HepG2 (cell line): Measurements from ENCODE around the gene RPH3AL. TPM values are rescaled to one million over a fixed set of nuclear protein-coding genes. Genes with fewer than 3 reads are reported as not detected.

ENCODE experiments used
- ATAC-seq: fragments of 200-7000 bp; cut with Tn5 transposase; 3 replicates; pipeline ENCODE4 v1.9.1; 2020; ENCODE audit warnings: mild to moderate bottlenecking, moderate library complexity
- BruUV-seq: library from RNA; stranded (reverse); fragments of 400-500 nt; replicated peaks from 2 replicates; lab custom pipeline; 2021; lab: Mats Ljungman, UMichigan
- CTCF ChIA-PET: fragments of 300-600 bp; formaldehyde crosslinking; extraction: SDS; loops from one replicate; lab custom pipeline; 2021; ENCODE audit warnings: low total read pairs, inconsistent platforms, low intra/inter-chr PET ratio; lab: Yijun Ruan, JAX
- POLR2A ChIA-PET: fragments of 350-600 bp; sonication (Branson Sonifier 250); formaldehyde crosslinking; loops from one replicate; lab custom pipeline; 2020; ENCODE audit warnings: antibody characterized with exemption, inconsistent platforms; lab: Yijun Ruan, JAX
- DNase-seq: peaks from one replicate; pipeline ENCODE4 v3.0.0-alpha.2; 2015; ENCODE audit warnings: low spot score
- FAIRE-seq: peaks from 3 replicates; lab custom pipeline; 2011; peaks lifted over from hg19 to GRCh38; lab: Jason Lieb, UNC
- H2AFZ ChIP-seq: one replicate; pipeline ENCODE4 v1.6.1; 2011; ENCODE audit warnings: low read length, inconsistent platforms
- H3K27ac ChIP-seq: fragments of 300-600 bp; 3 replicates; pipeline ENCODE4 v1.8.0; 2011; ENCODE audit warnings: mixed run types, mild to moderate bottlenecking, mixed read lengths, low read length, inconsistent platforms; ENCODE audit not compliant: insufficient read depth; ENCODE audit errors: extremely low read length
- H3K27me3 ChIP-seq, 2 experiments: fragments of 200-600 bp in 1 of 2; 2 replicates in 1 of 2; 3 replicates in 1 of 2; pipeline versions ENCODE4 v1.6.0 to v1.8.0; 2011; ENCODE audit warnings: low read length in 2 of 2, mild to moderate bottlenecking in 2 of 2, moderate library complexity in 2 of 2, inconsistent platforms in 1 of 2; ENCODE audit not compliant: insufficient read depth in 2 of 2, control insufficient read depth in 1 of 2
- H3K36me3 ChIP-seq, 2 experiments: fragments of 200-600 bp in 1 of 2; replicated peaks in 1 of 2; 2 replicates in 1 of 2; 3 replicates in 1 of 2; pipeline versions ENCODE4 v1.5.1 to v1.8.0; 2011; ENCODE audit warnings: low read length in 2 of 2, inconsistent platforms in 1 of 2; ENCODE audit not compliant: insufficient read depth in 2 of 2, control insufficient read depth in 1 of 2
- H3K4me1 ChIP-seq: 2 replicates; pipeline ENCODE4 v1.5.1; 2012; ENCODE audit warnings: low read length, inconsistent platforms; ENCODE audit not compliant: insufficient read depth
- H3K4me2 ChIP-seq: 2 replicates; pipeline ENCODE4 v1.6.0; 2011; ENCODE audit warnings: low read depth, low read length, inconsistent platforms
- H3K4me3 ChIP-seq, 3 experiments: fragments of 200-600 bp in 1 of 3; sonication (generic), shearing (Covaris generic) in 1 of 3; replicated peaks in 1 of 3; 2 replicates each; pipeline ENCODE4 v1.5.1; 2011 to 2016; ENCODE audit warnings: low read length in 3 of 3, inconsistent platforms in 2 of 3, low read depth in 2 of 3, mild to moderate bottlenecking in 2 of 3, control low read depth in 1 of 3, mixed read lengths in 1 of 3; ENCODE audit not compliant: insufficient read depth in 1 of 3
- H3K79me2 ChIP-seq: one replicate; pipeline ENCODE4 v1.6.1; 2011; ENCODE audit warnings: low read length, inconsistent platforms; ENCODE audit not compliant: insufficient read depth
- H3K9ac ChIP-seq: 2 replicates; pipeline ENCODE4 v1.6.0; 2011; ENCODE audit warnings: mild to moderate bottlenecking, low read depth, low read length, inconsistent platforms; ENCODE audit not compliant: insufficient read depth
- H3K9me3 ChIP-seq: 2 replicates; pipeline ENCODE4 v1.5.1; 2012; ENCODE audit warnings: mild to moderate bottlenecking, low read length
- H4K20me1 ChIP-seq: 2 replicates; pipeline ENCODE4 v1.6.0; 2011; ENCODE audit warnings: inconsistent platforms, mild to moderate bottlenecking, low read length, moderate library complexity; ENCODE audit not compliant: insufficient read depth
- CHD4 ChIP-seq: fragments of 200-600 bp; sonication (generic); IDR thresholded peaks from 2 replicates; pipeline ENCODE4 v1.7.0; 2017; ENCODE audit warnings: mild to moderate bottlenecking, low read length, borderline replicate concordance
- EED ChIP-seq: sonication (generic); formaldehyde crosslinking; IDR thresholded peaks from 2 replicates; pipeline ENCODE4 v1.5.0; 2020; ENCODE audit warnings: mild to moderate bottlenecking, missing genetic modification reagents
- KAT8 ChIP-seq: IDR thresholded peaks from 2 replicates; pipeline ENCODE4 v1.6.1; 2016; ENCODE audit warnings: missing genetic modification reagents, missing compliant biosample characterization
- MIXL1 ChIP-seq: IDR thresholded peaks from 2 replicates; pipeline ENCODE4 v1.6.1; 2016
- NCOA2 ChIP-seq: sonication (generic); formaldehyde crosslinking; IDR thresholded peaks from 2 replicates; pipeline ENCODE4 v1.8.0; 2022; ENCODE audit warnings: inconsistent platforms
- U2AF2 ChIP-seq: fragments of 200-400 bp; formaldehyde crosslinking; IDR thresholded peaks from 2 replicates; pipeline ENCODE4 v1.6.1; 2017; ENCODE audit warnings: low read depth, mild to moderate bottlenecking, low read length
- ZNF562 ChIP-seq: sonication (generic); formaldehyde crosslinking; IDR thresholded peaks from 2 replicates; pipeline ENCODE4 v1.8.0; 2022; ENCODE audit warnings: missing genetic modification reagents, borderline replicate concordance
- ZNF773 ChIP-seq: sonication (generic); formaldehyde crosslinking; IDR thresholded peaks from 2 replicates; pipeline ENCODE4 v1.4.0; 2020; ENCODE audit warnings: missing genetic modification reagents, borderline replicate concordance
- WGBS: methylation state at CpG from one replicate; pipeline ENCODE4 v1.1.6; 2017; ENCODE audit warnings: low lambda C conversion rate; 5-methylcytosine and 5-hydroxymethylcytosine counted together
- in situ Hi-C: cut with HindIII; loops from 2 replicates; pipeline ENCODE4 v1.10.0; 2017; ENCODE audit warnings: low pct_unique_long_range_greater_than_20kb; ENCODE audit not compliant: extremely low pct_ligation_motif_present
- intact Hi-C: fragments of 100-400 bp; cut with micrococcal nuclease; formaldehyde crosslinking; loops from one replicate; pipeline ENCODE4 v1.10.0; 2022; ENCODE audit not compliant: unreplicated experiment
- polyA plus RNA-seq, 8 experiments: library from polyadenylated mRNA; depleted of rRNA in 3 of 8; stranded (reverse) in 7 of 8; unstranded in 1 of 8; fragments of >200 nt; fragmentation: Illumina TruSeq in 4 of 8; extraction: Trizol in 4 of 8; gene quantifications; 2 replicates each; pipeline versions ENCODE4 v1.2.1 to v1.2.3, GENCODE V29; 2011 to 2016; ENCODE audit warnings: low read depth in 4 of 8, missing spikeins in 1 of 8, mixed read lengths in 1 of 8; ENCODE audit not compliant: insufficient read depth in 1 of 8
- total RNA-seq, 5 experiments: library from RNA; depleted of rRNA; stranded (reverse); fragments of >200 nt; fragmentation: Illumina TruSeq; extraction: Trizol; gene quantifications; 2 replicates each; pipeline ENCODE4 v1.2.3, GENCODE V29; 2016; ENCODE audit warnings: low read depth in 1 of 5

The RPH3AL gene
- total and polyA plus RNA-seq, 2 of the 13 experiments (the other 11 are each of a cell fraction or from before 2014, with no cell fraction given) = 7.8 to 16.4 TPM

GRCh38 chr17:356671-357434 is 4.2 kb upstream of the RPH3AL start:
- ATAC-seq = no peak
- Histone ChIP-seq H3K9ac (no peak overlapping the region), H3K27me3 (no peaks in the 10 kb centered on the region)
- intact Hi-C loops = no loop called here
- TF ChIP-seq NCOA2 = no peak
- no peak for TF ChIP-seq MIXL1
- no peak for TF ChIP-seq U2AF2
- TF ChIP-seq ZNF773 (CRISPR knock-in tag) = no peak
- TF ChIP-seq CHD4 = no peak
- TF ChIP-seq EED (CRISPR knock-in tag) = no peak
- no peak for TF ChIP-seq KAT8 (CRISPR knock-in tag)
- no peak for TF ChIP-seq ZNF562 (CRISPR knock-in tag)
- TF ChIP-seq, all 625 proteins: peak for 0
- POLR2A ChIA-PET = no interaction called here
- Histone ChIP-seq H3K36me3 (no peaks in the 10 kb centered on the region; a peak in 1 of 5 replicates), H3K79me2 (peaks cover 12% of the 10 kb centered on the region), H3K9me3 (no peaks in the 10 kb centered on the region), H3K4me1 (peaks cover 28% of the 10 kb centered on the region), H3K4me2 (no peak overlapping the region), H2AFZ (no peak overlapping the region), H3K27ac (no peak overlapping the region), H4K20me1 (no peaks in the 10 kb centered on the region), H3K4me3 (no peak overlapping the region)
- in situ Hi-C loops = no loop called here
- 93% methylated on average over 28 of the region's 30 CpGs for WGBS
- BruUV-seq = no TSS peak
- DNase-seq (no peak), FAIRE-seq (no peak)
- CTCF ChIA-PET = no interaction called here
